IMR-90 (cell line): ENCODE measurements around the gene GJB5. TPM values are rescaled to one million over a fixed set of nuclear protein-coding genes. Genes with fewer than 3 reads are reported as not detected.

Experiments
- ATAC-seq: fragments of 200-7000 bp; cut with Tn5 transposase; 2 replicates; pipeline ENCODE4 v1.9.1; 2020; ENCODE audit warnings: low read depth, mild to moderate bottlenecking, moderate library complexity
- BruUV-seq: library from RNA; stranded (reverse); fragments of 400-500 nt; replicated peaks from 2 replicates; lab custom pipeline; 2021; lab: Mats Ljungman, UMichigan
- CTCF ChIA-PET: fragments of 300-600 bp; formaldehyde crosslinking; extraction: SDS; loops from one replicate; lab custom pipeline; 2021; ENCODE audit warnings: antibody characterized with exemption; lab: Yijun Ruan, JAX
- POLR2A ChIA-PET: fragments of 300-600 bp; sonication (Branson Sonifier 250); formaldehyde crosslinking; loops from one replicate; lab custom pipeline; 2022; ENCODE audit warnings: antibody characterized with exemption; ENCODE audit not compliant: unreplicated experiment; lab: Charles Lee
- DNase-seq: peaks from one replicate; pipeline ENCODE4 v3.0.0; 2013
- H2AFZ ChIP-seq: replicated peaks from 2 replicates; pipeline ENCODE3; 2013; ENCODE audit warnings: low read length, mild to moderate bottlenecking; ENCODE audit not compliant: poor library complexity
- H2AK5ac ChIP-seq: 2 replicates; pipeline ENCODE4 v1.6.1; 2013; ENCODE audit warnings: low read depth, low read length, inconsistent platforms
- H2AK9ac ChIP-seq: replicated peaks from 2 replicates; pipeline ENCODE3; 2013; ENCODE audit warnings: mild to moderate bottlenecking, low read depth, low read length, moderate library complexity; ENCODE audit not compliant: poor library complexity
- H2BK120ac ChIP-seq: 2 replicates; pipeline ENCODE4 v1.6.1; 2013; ENCODE audit warnings: low read depth, low read length, inconsistent platforms
- H2BK15ac ChIP-seq: 3 replicates; pipeline ENCODE4 v1.6.1; 2013; ENCODE audit warnings: low read depth, low read length, inconsistent platforms
- H2BK20ac ChIP-seq: 2 replicates; pipeline ENCODE4 v1.6.1; 2013; ENCODE audit warnings: low read depth, mild to moderate bottlenecking, inconsistent platforms, low read length, moderate library complexity
- H2BK5ac ChIP-seq: 2 replicates; pipeline ENCODE4 v1.6.1; 2013; ENCODE audit warnings: mild to moderate bottlenecking, low read depth, low read length, inconsistent platforms; ENCODE audit not compliant: poor library complexity, severe bottlenecking
- H3K14ac ChIP-seq: replicated peaks from 2 replicates; pipeline ENCODE4 v1.6.1; 2013; ENCODE audit warnings: low read depth, low read length, inconsistent platforms
- H3K18ac ChIP-seq: 2 replicates; pipeline ENCODE4 v1.6.1; 2013; ENCODE audit warnings: low read depth, low read length, control low read depth
- H3K23ac ChIP-seq: 2 replicates; pipeline ENCODE4 v1.6.1; 2013; ENCODE audit warnings: low read depth, low read length, inconsistent platforms
- H3K27ac ChIP-seq: 2 replicates; pipeline ENCODE4 v1.5.1; 2013; ENCODE audit warnings: mild to moderate bottlenecking, control low read depth, low read length; ENCODE audit not compliant: insufficient read depth
- H3K27me3 ChIP-seq: 2 replicates; pipeline ENCODE4 v1.6.1; 2013; ENCODE audit warnings: low read length; ENCODE audit not compliant: control insufficient read depth, insufficient read depth
- H3K36me3 ChIP-seq: 2 replicates; pipeline ENCODE4 v1.6.1; 2013; ENCODE audit warnings: low read length, mixed read lengths; ENCODE audit not compliant: control insufficient read depth, insufficient read depth
- H3K4ac ChIP-seq: 2 replicates; pipeline ENCODE4 v1.6.1; 2013; ENCODE audit warnings: low read depth, low read length, inconsistent platforms
- H3K4me1 ChIP-seq: 2 replicates; pipeline ENCODE4 v1.6.1; 2013; ENCODE audit warnings: low read length, mixed read lengths; ENCODE audit not compliant: control insufficient read depth, insufficient read depth
- H3K4me2 ChIP-seq: 2 replicates; pipeline ENCODE4 v1.6.1; 2013; ENCODE audit warnings: low read depth, mild to moderate bottlenecking, control low read depth, low read length, moderate library complexity
- H3K4me3 ChIP-seq: 2 replicates; pipeline ENCODE4 v1.5.1; 2013; ENCODE audit warnings: low read depth, mild to moderate bottlenecking, control low read depth, low read length, moderate library complexity; ENCODE audit not compliant: insufficient read depth
- H3K56ac ChIP-seq: 2 replicates; pipeline ENCODE4 v1.6.1; 2013; ENCODE audit warnings: low read length, inconsistent platforms; ENCODE audit not compliant: insufficient read depth; ENCODE audit errors: extremely low read depth
- H3K79me1 ChIP-seq, 2 experiments: 2 replicates each; pipeline ENCODE4 v1.6.1; 2013; ENCODE audit warnings: low read length in 2 of 2, inconsistent platforms in 1 of 2, low read depth in 1 of 2
- H3K9ac ChIP-seq: 2 replicates; pipeline ENCODE4 v1.6.1; 2013; ENCODE audit warnings: low read depth, low read length, control low read depth
- H3K9me1 ChIP-seq: 2 replicates; pipeline ENCODE4 v1.6.1; 2013; ENCODE audit warnings: low read length, inconsistent platforms; ENCODE audit not compliant: insufficient read depth
- H3K9me3 ChIP-seq: 2 replicates; pipeline ENCODE4 v1.6.1; 2013; ENCODE audit warnings: low read length; ENCODE audit not compliant: control insufficient read depth, insufficient read depth
- H4K20me1 ChIP-seq: 2 replicates; pipeline ENCODE4 v1.6.1; 2013; ENCODE audit warnings: low read length, inconsistent platforms; ENCODE audit not compliant: insufficient read depth
- H4K5ac ChIP-seq: 2 replicates; pipeline ENCODE4 v1.6.1; 2013; ENCODE audit warnings: mild to moderate bottlenecking, low read depth, low read length, control low read depth
- H4K8ac ChIP-seq, 2 experiments: 2 replicates each; pipeline ENCODE4 v1.6.1; 2013; ENCODE audit warnings: low read depth in 2 of 2, low read length in 2 of 2, control low read depth in 1 of 2, inconsistent platforms in 1 of 2
- H4K91ac ChIP-seq: 2 replicates; pipeline ENCODE4 v1.6.1; 2013; ENCODE audit warnings: low read depth, low read length, inconsistent platforms; ENCODE audit not compliant: insufficient read depth
- ELK1 ChIP-seq: fragments of 150-350 bp; IDR thresholded peaks from 2 replicates; pipeline ENCODE4 v1.6.1; 2016; ENCODE audit warnings: low read depth, mild to moderate bottlenecking, low read length, moderate library complexity, borderline replicate concordance
- SMC3 ChIP-seq: fragments of 150-350 bp; IDR thresholded peaks from 2 replicates; pipeline ENCODE4 v1.6.1; 2016; ENCODE audit warnings: low read depth, mild to moderate bottlenecking, antibody characterized with exemption, low read length, moderate library complexity
- WGBS, 2 experiments: methylation state at CpG; one replicate each; pipeline versions ENCODE4 v1.1.5 to v1.1.7; 2013; ENCODE audit warnings: missing lambda C conversion rate in 2 of 2; ENCODE audit not compliant: insufficient read length in 1 of 2; ENCODE audit errors: extremely low coverage in 2 of 2; 5-methylcytosine and 5-hydroxymethylcytosine counted together
- dilution Hi-C: fragments of 300-500 bp; cut with HindIII; formaldehyde crosslinking; loops from one replicate; pipeline ENCODE4 v1.14.3; 2018; ENCODE audit warnings: low sequenced_read_pairs; ENCODE audit not compliant: unreplicated experiment
- in situ Hi-C: fragments of 300-500 bp; cut with MboI; formaldehyde crosslinking; loops from 3 replicates; pipeline ENCODE4 v1.14.3; 2019; ENCODE audit warnings: low sequenced_read_pairs, inconsistent platforms, mixed read lengths
- intact Hi-C: fragments of 100-400 bp; cut with micrococcal nuclease; formaldehyde crosslinking; loops from 2 replicates; pipeline ENCODE4 v1.10.0; 2022
- polyA plus RNA-seq, 3 experiments: library from polyadenylated mRNA; depleted of rRNA; stranded (reverse); fragments of >200 nt; gene quantifications; 2 replicates each; pipeline ENCODE4 v1.2.3, GENCODE V29; 2012; ENCODE audit warnings: low replicate concordance in 1 of 3
- total RNA-seq: library from RNA; depleted of rRNA; stranded (reverse); fragments of >200 nt; gene quantifications from 2 replicates; pipeline ENCODE4 v1.2.3, GENCODE V29; 2012

The GJB5 gene
- total and polyA plus RNA-seq, 2 of the 4 experiments (the other 2 are of a cell fraction) = 0.10 TPM; not detected in 1

GRCh38 chr1:34779962-34780361 lies 25.1 kb downstream of the GJB5 start:
- Histone ChIP-seq H2BK120ac (no peak overlapping the region), H2BK5ac (no peak overlapping the region), H2BK15ac (no peak overlapping the region), H3K23ac (no peak overlapping the region), H3K14ac (no peak overlapping the region), H4K8ac (no peak overlapping the region), H2AK5ac (no peak overlapping the region), H3K4me3 (no peak overlapping the region), H3K79me1 (no peaks in the 10 kb centered on the region), H3K4me2 (no peak overlapping the region), H3K27me3 (peaks cover 37% of the 10 kb centered on the region), H2BK20ac (no peak overlapping the region), H2AK9ac (no peak overlapping the region), H4K91ac (no peak overlapping the region), H3K4me1 (peaks cover 5% of the 10 kb centered on the region; the same call in 1 of the 2 replicates), H3K36me3 (no peaks in the 10 kb centered on the region), H2AFZ (no peak overlapping the region), H4K20me1 (no peaks in the 10 kb centered on the region; the same call in 1 of the 2 replicates), H3K27ac (no peak overlapping the region), H3K4ac (no peak overlapping the region), H3K9me1 (no peaks in the 10 kb centered on the region), H3K56ac (no peak overlapping the region), H3K9me3 (no peaks in the 10 kb centered on the region), H4K5ac (no peak overlapping the region), H3K18ac (no peak overlapping the region), H3K9ac (no peak overlapping the region)
- DNase-seq (no peak), ATAC-seq (no peak)
- CTCF ChIA-PET = no interaction called here
- POLR2A ChIA-PET = no interaction called here
- dilution Hi-C loops (no loop called here), intact Hi-C loops (no loop called here), in situ Hi-C loops (no loop called here)
- BruUV-seq = no TSS peak
- 50% methylated on average over 2 of the region's 5 CpGs; no CpG with 5 or more reads in 1 of the 2 experiments for WGBS, 2 experiments
- TF ChIP-seq ELK1 = no peak
- TF ChIP-seq SMC3 = no peak
